Gastroesophageal sphincter (tissue), 3 donors: Measurements from ENCODE around the gene APPL1.

ENCODE experiments used
- CTCF ChIP-seq, 4 experiments: fragments of 200-600 bp in 2 of 4; fragments of 450-650 bp in 2 of 4; sonication (generic) in 1 of 4; IDR thresholded peaks; one replicate each; pipeline ENCODE4 v1.5.1; 2017 to 2019; ENCODE audit warnings: antibody characterized with exemption in 4 of 4, mild to moderate bottlenecking in 2 of 4, moderate library complexity in 2 of 4
- POLR2A ChIP-seq, 2 donors: fragments of 450-650 bp; IDR thresholded peaks; one replicate each; pipeline ENCODE4 v1.6.1; 2017; ENCODE audit warnings: antibody characterized with exemption in 2 of 2, mild to moderate bottlenecking in 2 of 2, moderate library complexity in 1 of 2
- POLR2AphosphoS5 ChIP-seq: sonication (generic); formaldehyde crosslinking; IDR thresholded peaks from one replicate; pipeline ENCODE4 v1.6.1; 2017; ENCODE audit warnings: antibody characterized with exemption

GRCh38 chr3:57206423-57206822 lies 21.1 kb upstream of the APPL1 start:
- TF ChIP-seq CTCF (IDR thresholded peaks at IDR 0.05), result no peak
- no peak for TF ChIP-seq POLR2A (IDR thresholded peaks at IDR 0.05)
- no peak for TF ChIP-seq POLR2AphosphoS5
